NCI-H748 (cell line): Measurements from ENCODE around the gene SERPINE1.

Experiments
- DNase-seq: peaks from one replicate; lab custom pipeline; 2025; ENCODE audit not compliant: unreplicated experiment; lab: John Stamatoyannopoulos, UW

SERPINE1 gene

GRCh38 chr7:101186194-101186593, 59.3 kb downstream of the SERPINE1 start:
- DNase-seq = no peak

- DNase-seq = no peak
Measured at GRCh38 chr7:101186844-101187428, 60.0 kb downstream of the SERPINE1 start.
